T-helper 1 cell treated with Interleukin-12 subunit alpha and Interleukin-12 subunit beta and Interleukin-4 antibody, amounts not matched to agents 30 μg/mL and 1 μg/mL, for 36 hours (primary cell): ENCODE measurements around the gene COL11A1.

ENCODE experiments used
- H3K27ac Mint-ChIP-seq: one replicate; pipeline ENCODE4 v1.8.0; 2021; ENCODE audit warnings: mild to moderate bottlenecking, mixed read lengths
- H3K27me3 Mint-ChIP-seq: one replicate; pipeline ENCODE4 v1.8.0; 2021; ENCODE audit warnings: low read depth, mixed read lengths
- H3K36me3 Mint-ChIP-seq: one replicate; pipeline ENCODE4 v1.8.0; 2021; ENCODE audit warnings: low read depth, mixed read lengths
- H3K4me1 Mint-ChIP-seq: one replicate; pipeline ENCODE4 v1.8.0; 2021; ENCODE audit warnings: low read depth, mixed read lengths
- H3K4me3 Mint-ChIP-seq: one replicate; pipeline ENCODE4 v1.8.0; 2021; ENCODE audit warnings: mild to moderate bottlenecking, moderate library complexity, mixed read lengths
- H3K9me3 Mint-ChIP-seq: one replicate; pipeline ENCODE4 v1.8.0; 2021; ENCODE audit warnings: mixed read lengths

Gene COL11A1

GRCh38 chr1:102901996-102902395 lies 206.3 kb downstream of the COL11A1 start:
- no peaks in the 10 kb centered on the region for H3K9me3 Mint-ChIP-seq
- H3K27me3 Mint-ChIP-seq: no peaks in the 10 kb centered on the region
- no peaks in the 10 kb centered on the region for H3K4me1 Mint-ChIP-seq
- no peak overlapping the region for H3K27ac Mint-ChIP-seq
- no peak overlapping the region for H3K4me3 Mint-ChIP-seq
- H3K36me3 Mint-ChIP-seq: no peaks in the 10 kb centered on the region

- no peaks in the 10 kb centered on the region for H3K27me3 Mint-ChIP-seq
- no peaks in the 10 kb centered on the region for H3K4me1 Mint-ChIP-seq
- no peaks in the 10 kb centered on the region for H3K9me3 Mint-ChIP-seq
- no peaks in the 10 kb centered on the region for H3K36me3 Mint-ChIP-seq
- no peak overlapping the region for H3K4me3 Mint-ChIP-seq
- H3K27ac Mint-ChIP-seq: no peak overlapping the region
Observed at GRCh38 chr1:102899935-102900334, 208.4 kb downstream of the COL11A1 start.

- no peak overlapping the region for H3K4me3 Mint-ChIP-seq
- H3K27me3 Mint-ChIP-seq: no peaks in the 10 kb centered on the region
- no peaks in the 10 kb centered on the region for H3K9me3 Mint-ChIP-seq
- no peaks in the 10 kb centered on the region for H3K4me1 Mint-ChIP-seq
- no peaks in the 10 kb centered on the region for H3K36me3 Mint-ChIP-seq
- no peak overlapping the region for H3K27ac Mint-ChIP-seq
Observed at GRCh38 chr1:102897557-102897956, 210.8 kb downstream of the COL11A1 start.

- no peaks in the 10 kb centered on the region for H3K9me3 Mint-ChIP-seq
- no peak overlapping the region for H3K4me3 Mint-ChIP-seq
- no peaks in the 10 kb centered on the region for H3K4me1 Mint-ChIP-seq
- no peaks in the 10 kb centered on the region for H3K27me3 Mint-ChIP-seq
- H3K27ac Mint-ChIP-seq: no peak overlapping the region
- no peaks in the 10 kb centered on the region for H3K36me3 Mint-ChIP-seq
Observed at GRCh38 chr1:102896771-102897170, 211.6 kb downstream of the COL11A1 start.

- Mint-ChIP-seq H3K27me3 (no peaks in the 10 kb centered on the region), H3K4me3 (no peak overlapping the region), H3K9me3 (no peaks in the 10 kb centered on the region), H3K4me1 (no peaks in the 10 kb centered on the region), H3K36me3 (no peaks in the 10 kb centered on the region), H3K27ac (no peak overlapping the region)
Observed at GRCh38 chr1:102896286-102896685, 212.0 kb downstream of the COL11A1 start.

GRCh38 chr1:102891868-102892625 lies 216.3 kb downstream of the COL11A1 start:
- Mint-ChIP-seq H3K4me1 (no peaks in the 10 kb centered on the region), H3K9me3 (no peaks in the 10 kb centered on the region), H3K27ac (no peak overlapping the region), H3K36me3 (no peaks in the 10 kb centered on the region), H3K4me3 (no peak overlapping the region), H3K27me3 (no peaks in the 10 kb centered on the region)

- Mint-ChIP-seq H3K27ac (no peak overlapping the region), H3K9me3 (no peaks in the 10 kb centered on the region), H3K27me3 (no peaks in the 10 kb centered on the region), H3K4me3 (no peak overlapping the region), H3K36me3 (no peaks in the 10 kb centered on the region), H3K4me1 (no peaks in the 10 kb centered on the region)
Observed at GRCh38 chr1:102886638-102887037, 221.7 kb downstream of the COL11A1 start.

- H3K27me3 Mint-ChIP-seq: no peaks in the 10 kb centered on the region
Observed at GRCh38 chr1:102884238-102884637, 224.1 kb downstream of the COL11A1 start.

GRCh38 chr1:102879439-102879993 lies 228.8 kb downstream of the COL11A1 start:
- Mint-ChIP-seq H3K4me3 (no peak overlapping the region), H3K27ac (no peak overlapping the region)

More at GRCh38 chr1:102884238-102884637, 224.1 kb downstream of the COL11A1 start:
- Mint-ChIP-seq H3K9me3 (no peaks in the 10 kb centered on the region), H3K4me1 (no peaks in the 10 kb centered on the region), H3K4me3 (no peak overlapping the region), H3K36me3 (no peaks in the 10 kb centered on the region), H3K27ac (no peak overlapping the region)

GRCh38 chr1:102875756-102876155 lies 232.6 kb downstream of the COL11A1 start:
- no peaks in the 10 kb centered on the region for H3K4me1 Mint-ChIP-seq
- H3K27me3 Mint-ChIP-seq: no peaks in the 10 kb centered on the region
- H3K36me3 Mint-ChIP-seq: no peaks in the 10 kb centered on the region
- no peak overlapping the region for H3K27ac Mint-ChIP-seq
- no peak overlapping the region for H3K4me3 Mint-ChIP-seq
- peaks cover 8% of the 10 kb centered on the region for H3K9me3 Mint-ChIP-seq

More at GRCh38 chr1:102879439-102879993, 228.8 kb downstream of the COL11A1 start:
- Mint-ChIP-seq H3K27me3 (no peaks in the 10 kb centered on the region), H3K4me1 (no peaks in the 10 kb centered on the region), H3K36me3 (no peaks in the 10 kb centered on the region), H3K9me3 (no peaks in the 10 kb centered on the region)

- no peaks in the 10 kb centered on the region for H3K4me1 Mint-ChIP-seq
- peaks cover 10% of the 10 kb centered on the region for H3K9me3 Mint-ChIP-seq
- H3K27me3 Mint-ChIP-seq: no peaks in the 10 kb centered on the region
- no peak overlapping the region for H3K4me3 Mint-ChIP-seq
- H3K27ac Mint-ChIP-seq: no peak overlapping the region
- H3K36me3 Mint-ChIP-seq: no peaks in the 10 kb centered on the region
Observed at GRCh38 chr1:102872526-102872925, 235.8 kb downstream of the COL11A1 start.

- Mint-ChIP-seq H3K27ac (no peak overlapping the region), H3K9me3 (peaks cover 10% of the 10 kb centered on the region), H3K27me3 (no peaks in the 10 kb centered on the region), H3K4me3 (no peak overlapping the region), H3K4me1 (no peaks in the 10 kb centered on the region), H3K36me3 (no peaks in the 10 kb centered on the region)
Observed at GRCh38 chr1:102872097-102872496, 236.2 kb downstream of the COL11A1 start.

GRCh38 chr1:102863704-102864103 lies 244.6 kb downstream of the COL11A1 start:
- Mint-ChIP-seq H3K9me3 (peaks cover 8% of the 10 kb centered on the region), H3K27ac (no peak overlapping the region), H3K27me3 (no peaks in the 10 kb centered on the region), H3K4me1 (no peaks in the 10 kb centered on the region), H3K36me3 (no peaks in the 10 kb centered on the region), H3K4me3 (no peak overlapping the region)

GRCh38 chr1:102861247-102861646 lies 247.1 kb downstream of the COL11A1 start:
- Mint-ChIP-seq H3K27me3 (no peaks in the 10 kb centered on the region), H3K4me3 (no peak overlapping the region), H3K9me3 (peaks cover 8% of the 10 kb centered on the region), H3K27ac (no peak overlapping the region), H3K4me1 (no peaks in the 10 kb centered on the region), H3K36me3 (no peaks in the 10 kb centered on the region)

GRCh38 chr1:102858695-102859094 lies 249.6 kb downstream of the COL11A1 start:
- Mint-ChIP-seq H3K27me3 (no peaks in the 10 kb centered on the region), H3K4me1 (no peaks in the 10 kb centered on the region), H3K9me3 (peaks cover 13% of the 10 kb centered on the region), H3K27ac (no peak overlapping the region), H3K4me3 (no peak overlapping the region), H3K36me3 (no peaks in the 10 kb centered on the region)
